Astrocyte (in vitro differentiated cells and primary cell): ENCODE data around the gene TIMP4. TPM values are rescaled to one million over a fixed set of nuclear protein-coding genes. Genes with fewer than 3 reads are reported as not detected.
A peak's percentile ranks its signal among the peaks of the same experiment; 100 is the strongest.

ENCODE experiments used
- DNase-seq: peaks from one replicate; pipeline ENCODE4 v3.0.0-alpha.2; 2010; ENCODE audit warnings: low read depth
- FAIRE-seq: peaks from 2 replicates; lab custom pipeline; 2011; peaks lifted over from hg19 to GRCh38; lab: Jason Lieb, UNC
- H2AFZ ChIP-seq: 2 replicates; pipeline ENCODE4 v1.6.0; 2012; ENCODE audit warnings: low read depth, low read length, inconsistent platforms
- H3K27ac ChIP-seq: 2 replicates; pipeline ENCODE4 v1.5.1; 2011; ENCODE audit warnings: low read depth, low read length, inconsistent platforms
- H3K27me3 ChIP-seq: 2 replicates; pipeline ENCODE4 v1.6.0; 2011; ENCODE audit warnings: low read length, inconsistent platforms; ENCODE audit not compliant: insufficient read depth
- H3K36me3 ChIP-seq: 2 replicates; pipeline ENCODE4 v1.5.1; 2011; ENCODE audit warnings: low read length, inconsistent platforms; ENCODE audit not compliant: insufficient read depth
- H3K4me1 ChIP-seq: 2 replicates; pipeline ENCODE4 v1.5.1; 2011; ENCODE audit warnings: low read length, inconsistent platforms; ENCODE audit not compliant: insufficient read depth
- H3K4me2 ChIP-seq: 2 replicates; pipeline ENCODE4 v1.6.0; 2012; ENCODE audit warnings: low read length, inconsistent platforms
- H3K4me3 ChIP-seq: 2 replicates; pipeline ENCODE4 v1.5.1; 2011; ENCODE audit warnings: low read depth, mild to moderate bottlenecking, low read length, inconsistent platforms; ENCODE audit not compliant: insufficient read depth
- H3K79me2 ChIP-seq: 2 replicates; pipeline ENCODE4 v1.6.0; 2012; ENCODE audit warnings: mild to moderate bottlenecking, low read length, inconsistent platforms; ENCODE audit not compliant: insufficient read depth
- H3K9ac ChIP-seq: 2 replicates; pipeline ENCODE4 v1.6.0; 2012; ENCODE audit warnings: mild to moderate bottlenecking, low read length, inconsistent platforms
- H3K9me3 ChIP-seq: 2 replicates; pipeline ENCODE4 v1.5.1; 2012; ENCODE audit warnings: low read depth, mild to moderate bottlenecking, low read length, inconsistent platforms; ENCODE audit not compliant: insufficient read depth
- H4K20me1 ChIP-seq: 2 replicates; pipeline ENCODE4 v1.6.0; 2012; ENCODE audit warnings: low read length, inconsistent platforms; ENCODE audit not compliant: insufficient read depth
- H3K27ac Mint-ChIP-seq: one replicate; pipeline ENCODE4 v1.8.0; 2021; ENCODE audit warnings: mild to moderate bottlenecking, mixed read lengths; ENCODE audit not compliant: unreplicated experiment
- H3K27me3 Mint-ChIP-seq: one replicate; pipeline ENCODE4 v1.8.0; 2021; ENCODE audit warnings: low read depth, mixed read lengths; ENCODE audit not compliant: unreplicated experiment
- H3K36me3 Mint-ChIP-seq: one replicate; pipeline ENCODE4 v1.8.0; 2021; ENCODE audit warnings: low read depth, mixed read lengths; ENCODE audit not compliant: unreplicated experiment
- H3K4me1 Mint-ChIP-seq: one replicate; pipeline ENCODE4 v1.8.0; 2021; ENCODE audit warnings: low read depth, mixed read lengths; ENCODE audit not compliant: unreplicated experiment
- H3K4me3 Mint-ChIP-seq: one replicate; pipeline ENCODE4 v1.8.0; 2021; ENCODE audit warnings: mild to moderate bottlenecking, moderate library complexity, mixed read lengths; ENCODE audit not compliant: unreplicated experiment
- H3K9me3 Mint-ChIP-seq: one replicate; pipeline ENCODE4 v1.8.0; 2021; ENCODE audit warnings: mild to moderate bottlenecking, mixed read lengths; ENCODE audit not compliant: unreplicated experiment
- EZH2 ChIP-seq: IDR thresholded peaks from 2 replicates; pipeline ENCODE4 v1.6.1; 2012; ENCODE audit warnings: mild to moderate bottlenecking, low read length, inconsistent platforms; ENCODE audit not compliant: insufficient read depth
- total RNA-seq: library from RNA; stranded (reverse); gene quantifications from 2 replicates; pipeline ENCODE4 v1.2.1, GENCODE V29; 2021
- TF ChIP-seq, protein P1 (sequence below): IDR thresholded peaks from 2 replicates; pipeline ENCODE4 v1.5.1; 2011; ENCODE audit warnings: low read depth, mild to moderate bottlenecking, inconsistent platforms, low read length, moderate library complexity; ENCODE audit not compliant: insufficient read depth

The TIMP4 gene
- total RNA-seq, 1 donor from 2014 or later: 2.0 TPM

GRCh38 chr3:12178091-12178820 is 19.5 kb upstream of the TIMP4 start:
- Histone ChIP-seq H3K4me1 (peaks cover 36% of the 10 kb centered on the region), H3K79me2 (no peaks in the 10 kb centered on the region), H3K4me3 (no peak overlapping the region), H3K9ac (no peak overlapping the region), H2AFZ (peak overlapping the region; percentile 57), H4K20me1 (no peaks in the 10 kb centered on the region), H3K27me3 (no peaks in the 10 kb centered on the region), H3K27ac (no peak overlapping the region), H3K36me3 (no peaks in the 10 kb centered on the region), H3K9me3 (no peaks in the 10 kb centered on the region), H3K4me2 (peak overlapping the region; percentile 60)
- DNase-seq (peak; percentile 54), FAIRE-seq (no peak)
- Mint-ChIP-seq H3K4me1 (peaks cover 30% of the 10 kb centered on the region), H3K4me3 (no peak overlapping the region), H3K36me3 (peaks cover 10% of the 10 kb centered on the region), H3K27me3 (no peaks in the 10 kb centered on the region), H3K9me3 (peaks cover 14% of the 10 kb centered on the region), H3K27ac (no peak overlapping the region)
- TF ChIP-seq EZH2: no peak
- TF ChIP-seq, protein P1, sequence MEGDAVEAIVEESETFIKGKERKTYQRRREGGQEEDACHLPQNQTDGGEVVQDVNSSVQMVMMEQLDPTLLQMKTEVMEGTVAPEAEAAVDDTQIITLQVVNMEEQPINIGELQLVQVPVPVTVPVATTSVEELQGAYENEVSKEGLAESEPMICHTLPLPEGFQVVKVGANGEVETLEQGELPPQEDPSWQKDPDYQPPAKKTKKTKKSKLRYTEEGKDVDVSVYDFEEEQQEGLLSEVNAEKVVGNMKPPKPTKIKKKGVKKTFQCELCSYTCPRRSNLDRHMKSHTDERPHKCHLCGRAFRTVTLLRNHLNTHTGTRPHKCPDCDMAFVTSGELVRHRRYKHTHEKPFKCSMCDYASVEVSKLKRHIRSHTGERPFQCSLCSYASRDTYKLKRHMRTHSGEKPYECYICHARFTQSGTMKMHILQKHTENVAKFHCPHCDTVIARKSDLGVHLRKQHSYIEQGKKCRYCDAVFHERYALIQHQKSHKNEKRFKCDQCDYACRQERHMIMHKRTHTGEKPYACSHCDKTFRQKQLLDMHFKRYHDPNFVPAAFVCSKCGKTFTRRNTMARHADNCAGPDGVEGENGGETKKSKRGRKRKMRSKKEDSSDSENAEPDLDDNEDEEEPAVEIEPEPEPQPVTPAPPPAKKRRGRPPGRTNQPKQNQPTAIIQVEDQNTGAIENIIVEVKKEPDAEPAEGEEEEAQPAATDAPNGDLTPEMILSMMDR: no peak

- Mint-ChIP-seq H3K36me3 (peaks cover 10% of the 10 kb centered on the region), H3K4me1 (peaks cover 30% of the 10 kb centered on the region), H3K9me3 (peaks cover 16% of the 10 kb centered on the region), H3K27ac (no peak overlapping the region), H3K4me3 (no peak overlapping the region), H3K27me3 (no peaks in the 10 kb centered on the region)
- no peak overlapping the region for H3K4me3 ChIP-seq
- no peaks in the 10 kb centered on the region for H3K27me3 ChIP-seq
- TF ChIP-seq EZH2: no peak
- TF ChIP-seq, protein P1: no peak
- no peaks in the 10 kb centered on the region for H4K20me1 ChIP-seq
- no peak overlapping the region for H2AFZ ChIP-seq
- DNase-seq (no peak), FAIRE-seq (no peak)
- no peaks in the 10 kb centered on the region for H3K79me2 ChIP-seq
- H3K27ac ChIP-seq: no peak overlapping the region
- peaks cover 36% of the 10 kb centered on the region for H3K4me1 ChIP-seq
- no peaks in the 10 kb centered on the region for H3K36me3 ChIP-seq
- no peaks in the 10 kb centered on the region for H3K9me3 ChIP-seq
- no peak overlapping the region for H3K9ac ChIP-seq
- no peak overlapping the region for H3K4me2 ChIP-seq
Measured at GRCh38 chr3:12177126-12177525, 18.4 kb upstream of the TIMP4 start.

DNA sequence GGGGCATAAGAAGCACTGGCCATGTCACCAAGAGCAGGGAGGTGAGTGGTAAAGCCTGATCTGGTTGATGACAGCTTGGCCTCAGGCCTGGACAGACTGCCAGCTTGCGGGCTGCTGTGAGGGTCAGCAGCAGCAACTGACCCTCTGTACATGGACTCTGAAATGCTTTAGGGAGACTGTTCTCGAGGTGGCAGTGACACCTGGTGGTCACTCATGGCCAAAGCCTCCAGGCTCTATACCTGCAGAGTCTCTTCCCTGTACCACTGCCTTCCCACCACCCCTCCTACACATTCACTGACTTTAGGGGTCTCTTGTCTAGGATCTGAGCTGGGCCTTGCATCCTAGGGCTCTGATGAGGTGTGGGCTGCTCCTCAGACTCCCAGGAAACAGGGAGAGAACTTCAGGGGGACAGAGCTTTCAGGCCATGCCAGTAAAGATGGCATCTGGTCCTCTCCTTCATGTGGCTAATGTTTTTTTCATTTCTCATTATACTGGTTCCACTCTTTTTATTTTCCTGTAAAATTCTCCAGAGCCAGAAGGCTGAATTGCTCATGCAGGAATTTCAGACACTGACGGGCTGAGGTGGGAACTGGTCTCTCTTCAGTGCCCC is 17.2 kb upstream of the TIMP4 start:
- H3K36me3 ChIP-seq: no peaks in the 10 kb centered on the region
- Mint-ChIP-seq H3K4me1 (peaks cover 25% of the 10 kb centered on the region), H3K27ac (no peak overlapping the region), H3K36me3 (peaks cover 8% of the 10 kb centered on the region), H3K27me3 (no peaks in the 10 kb centered on the region), H3K4me3 (no peak overlapping the region), H3K9me3 (peaks cover 12% of the 10 kb centered on the region)
- H3K4me3 ChIP-seq: no peak overlapping the region
- no peaks in the 10 kb centered on the region for H4K20me1 ChIP-seq
- no peak overlapping the region for H3K4me2 ChIP-seq
- FAIRE-seq (no peak), DNase-seq (no peak)
- TF ChIP-seq EZH2: no peak
- TF ChIP-seq, protein P1: peak; percentile 74
- no peak overlapping the region for H3K27ac ChIP-seq
- H3K4me1 ChIP-seq: peaks cover 36% of the 10 kb centered on the region
- H3K9ac ChIP-seq: no peak overlapping the region
- H3K9me3 ChIP-seq: no peaks in the 10 kb centered on the region
- H3K27me3 ChIP-seq: no peaks in the 10 kb centered on the region
- H2AFZ ChIP-seq: no peak overlapping the region
- no peaks in the 10 kb centered on the region for H3K79me2 ChIP-seq
